GM21786 (cell line): Measurements from ENCODE around the gene MED6.

ENCODE experiments used
- ATAC-seq: cut with Tn5 transposase; IDR thresholded peaks from one replicate; pipeline ENCODE4 v1.9.1; 2021; ENCODE audit not compliant: unreplicated experiment

The MED6 gene

GRCh38 chr14:70599345-70599744, 1.1 kb downstream of the MED6 start:
- ATAC-seq = no peak

- ATAC-seq = no peak
Measured at GRCh38 chr14:70597731-70598130, 2.7 kb downstream of the MED6 start.

- no peak for ATAC-seq
Measured at GRCh38 chr14:70595443-70596185, 4.8 kb downstream of the MED6 start.

- ATAC-seq = no peak
Measured at GRCh38 chr14:70594461-70594860, 6.0 kb downstream of the MED6 start.

GRCh38 chr14:70585231-70585630, 15.2 kb downstream of the MED6 start:
- no peak for ATAC-seq

- ATAC-seq = no peak
Measured at GRCh38 chr14:70576891-70577290, 23.6 kb downstream of the MED6 start.

GRCh38 chr14:70573050-70573449, 27.4 kb downstream of the MED6 start:
- no peak for ATAC-seq

GRCh38 chr14:70571139-70571538, 29.3 kb downstream of the MED6 start:
- ATAC-seq = no peak

- ATAC-seq = no peak
Measured at GRCh38 chr14:70567791-70568190, 32.7 kb downstream of the MED6 start.

- no peak for ATAC-seq
Measured at GRCh38 chr14:70563869-70564268, 36.6 kb downstream of the MED6 start.

GRCh38 chr14:70563417-70563816, 37.0 kb downstream of the MED6 start:
- ATAC-seq = no peak

- no peak for ATAC-seq
Measured at GRCh38 chr14:70558356-70558755, 42.1 kb downstream of the MED6 start.

GRCh38 chr14:70555890-70556289, 44.6 kb downstream of the MED6 start:
- ATAC-seq = no peak

- no peak for ATAC-seq
Measured at GRCh38 chr14:70538087-70538486, 62.4 kb downstream of the MED6 start.

GRCh38 chr14:70536830-70537229, 63.6 kb downstream of the MED6 start:
- ATAC-seq = no peak

GRCh38 chr14:70534904-70535303, 65.6 kb downstream of the MED6 start, which contains the start of gene ADAM20:
Gene ADAM20, minus strand, starts transcription at chr14:70535004. Its CDS starts 10,247 bp downstream, at chr14:70524757.
- no peak for ATAC-seq
